HEK293T (cell line): Measurements from ENCODE around the gene CATSPERD.
"Not testable (repeated sequence)": the region's sequence is repeated elsewhere in the genome, so short reads cannot be mapped to it uniquely, and the experiment has no call there.

Source experiments
- CTCF ChIA-PET: fragments of 350-600 bp; formaldehyde crosslinking; extraction: SDS; loops from one replicate; lab custom pipeline; 2021; ENCODE audit warnings: antibody characterized with exemption, inconsistent platforms; lab: Yijun Ruan, JAX
- POLR2A ChIA-PET: fragments of 350-600 bp; formaldehyde crosslinking; extraction: SDS; loops from one replicate; lab custom pipeline; 2020; ENCODE audit warnings: antibody characterized with exemption, inconsistent platforms; lab: Yijun Ruan, JAX
- DNase-seq: peaks from one replicate; pipeline ENCODE4 v3.0.0; 2012; ENCODE audit warnings: mixed read lengths; ENCODE audit errors: extremely low spot score
- ARNT ChIP-seq: fragments of 450-650 bp; IDR thresholded peaks from 2 replicates; pipeline ENCODE4 v1.6.1; 2017; ENCODE audit warnings: mild to moderate bottlenecking
- BHLHE40 ChIP-seq: fragments of 450-650 bp; IDR thresholded peaks from 2 replicates; pipeline ENCODE4 v1.6.1; 2016; ENCODE audit warnings: mild to moderate bottlenecking, moderate library complexity, borderline replicate concordance
- CTBP1 ChIP-seq: fragments of 450-650 bp; IDR thresholded peaks from 2 replicates; pipeline ENCODE4 v1.6.1; 2016; ENCODE audit warnings: borderline replicate concordance
- ELF4 ChIP-seq: fragments of 450-650 bp; IDR thresholded peaks from 2 replicates; pipeline ENCODE4 v1.6.1; 2017; ENCODE audit warnings: antibody characterized with exemption
- FOXA1 ChIP-seq: fragments of 450-650 bp; IDR thresholded peaks from 2 replicates; pipeline ENCODE4 v1.6.1; 2016; ENCODE audit warnings: mild to moderate bottlenecking
- FOXK2 ChIP-seq: fragments of 450-650 bp; IDR thresholded peaks from 2 replicates; pipeline ENCODE4 v1.6.1; 2016; ENCODE audit warnings: mild to moderate bottlenecking
- FOXM1 ChIP-seq: fragments of 450-650 bp; IDR thresholded peaks from 2 replicates; pipeline ENCODE4 v1.6.1; 2017; ENCODE audit warnings: mild to moderate bottlenecking, borderline replicate concordance
- HDGF ChIP-seq: fragments of 450-650 bp; IDR thresholded peaks from 2 replicates; pipeline ENCODE4 v1.6.1; 2017; ENCODE audit warnings: antibody characterized with exemption, borderline replicate concordance
- L3MBTL2 ChIP-seq: fragments of 450-650 bp; conservative IDR thresholded peaks from 2 replicates; pipeline ENCODE4 v1.6.1; 2016; ENCODE audit warnings: mild to moderate bottlenecking
- LEF1 ChIP-seq: fragments of 450-650 bp; IDR thresholded peaks from 2 replicates; pipeline ENCODE4 v1.6.1; 2017; ENCODE audit warnings: mild to moderate bottlenecking, borderline replicate concordance
- NFRKB ChIP-seq: fragments of 450-650 bp; IDR thresholded peaks from 2 replicates; pipeline ENCODE4 v1.6.1; 2016; ENCODE audit warnings: mild to moderate bottlenecking, moderate library complexity
- SP1 ChIP-seq: fragments of 450-650 bp; IDR thresholded peaks from 2 replicates; pipeline ENCODE4 v1.6.1; 2017
- SUZ12 ChIP-seq: fragments of 450-650 bp; IDR thresholded peaks from 2 replicates; pipeline ENCODE4 v1.6.1; 2016; ENCODE audit warnings: mild to moderate bottlenecking
- TARDBP ChIP-seq: fragments of 450-650 bp; IDR thresholded peaks from 2 replicates; pipeline ENCODE4 v1.6.1; 2016
- ZNF384 ChIP-seq: fragments of 450-650 bp; IDR thresholded peaks from 2 replicates; pipeline ENCODE4 v1.6.1; 2016
- TF ChIP-seq, protein P1 (sequence below): fragments of 450-650 bp; IDR thresholded peaks from 2 replicates; pipeline ENCODE4 v1.6.1; 2016

Gene CATSPERD

DNA sequence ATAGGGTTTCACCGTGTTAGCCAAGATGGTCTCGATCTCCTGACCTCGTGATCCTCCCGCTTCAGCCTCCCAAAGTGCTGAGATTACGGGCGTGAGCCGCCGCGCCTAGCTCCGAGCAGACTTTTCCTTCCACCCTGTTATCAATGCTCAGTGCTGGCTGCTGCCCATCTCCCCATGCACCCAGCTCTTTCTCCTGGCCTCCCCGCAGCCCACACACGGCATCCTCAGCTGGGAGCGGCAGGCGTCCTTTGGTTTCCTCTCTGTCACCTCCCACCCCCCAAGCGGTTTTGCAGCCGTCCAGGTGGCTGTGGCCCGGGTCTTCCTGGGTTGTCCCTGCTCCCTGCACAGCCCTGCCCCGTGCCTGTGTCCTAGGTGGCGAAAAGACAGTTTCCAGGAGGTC lies 52.0 kb downstream of the CATSPERD start:
- ChIA-PET POLR2A (interaction anchor here (3.2 kb wide), 1 partner anchor 11 kb away, joined by 8 read pairs; no protein-coding TSS in a partner anchor), CTCF (no interaction called here)
- DNase-seq = no peak
- TF ChIP-seq CTBP1 = no peak
- no peak for TF ChIP-seq TARDBP
- TF ChIP-seq HDGF = no peak
- no peak for TF ChIP-seq SUZ12
- TF ChIP-seq FOXK2 = no peak
- TF ChIP-seq FOXM1 = no peak
- TF ChIP-seq SP1 = no peak
- TF ChIP-seq L3MBTL2 = no peak
- no peak for TF ChIP-seq ARNT
- no peak for TF ChIP-seq BHLHE40
- TF ChIP-seq, protein P1, sequence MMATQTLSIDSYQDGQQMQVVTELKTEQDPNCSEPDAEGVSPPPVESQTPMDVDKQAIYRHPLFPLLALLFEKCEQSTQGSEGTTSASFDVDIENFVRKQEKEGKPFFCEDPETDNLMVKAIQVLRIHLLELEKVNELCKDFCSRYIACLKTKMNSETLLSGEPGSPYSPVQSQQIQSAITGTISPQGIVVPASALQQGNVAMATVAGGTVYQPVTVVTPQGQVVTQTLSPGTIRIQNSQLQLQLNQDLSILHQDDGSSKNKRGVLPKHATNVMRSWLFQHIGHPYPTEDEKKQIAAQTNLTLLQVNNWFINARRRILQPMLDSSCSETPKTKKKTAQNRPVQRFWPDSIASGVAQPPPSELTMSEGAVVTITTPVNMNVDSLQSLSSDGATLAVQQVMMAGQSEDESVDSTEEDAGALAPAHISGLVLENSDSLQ = no peak
- TF ChIP-seq FOXA1 = no peak
- TF ChIP-seq ZNF384 = no peak

DNA sequence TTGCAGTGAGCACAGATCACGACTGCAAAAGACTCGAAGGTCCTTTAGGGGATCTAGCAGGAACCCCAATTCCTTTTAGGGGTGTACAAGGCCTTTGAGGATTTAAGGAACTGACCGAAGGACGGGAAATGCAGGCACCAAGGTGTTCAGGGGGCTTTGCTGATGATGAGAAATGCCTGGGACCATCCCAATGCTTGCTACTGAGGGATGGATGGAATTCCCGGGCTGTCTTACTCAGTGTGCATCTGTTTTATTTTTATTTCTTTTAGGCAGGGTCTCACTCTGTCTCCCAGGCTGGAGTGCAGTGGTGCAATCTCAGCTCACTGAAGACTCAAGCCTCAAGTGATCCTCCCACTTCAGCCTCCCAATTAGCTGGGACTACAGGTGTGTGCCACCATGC lies 52.8 kb downstream of the CATSPERD start:
- ChIA-PET POLR2A (interaction anchor here (1.0 to 3.2 kb wide), 3 partner anchors 10 to 31 kb away, joined by 4 to 13 read pairs (median 8); partner anchors contain the start of gene DUS3L), CTCF (interaction anchor here (0.7 kb wide), 1 partner anchor 20 kb away, joined by 3 read pairs; no protein-coding TSS in a partner anchor)
- DNase-seq = no peak

DNA sequence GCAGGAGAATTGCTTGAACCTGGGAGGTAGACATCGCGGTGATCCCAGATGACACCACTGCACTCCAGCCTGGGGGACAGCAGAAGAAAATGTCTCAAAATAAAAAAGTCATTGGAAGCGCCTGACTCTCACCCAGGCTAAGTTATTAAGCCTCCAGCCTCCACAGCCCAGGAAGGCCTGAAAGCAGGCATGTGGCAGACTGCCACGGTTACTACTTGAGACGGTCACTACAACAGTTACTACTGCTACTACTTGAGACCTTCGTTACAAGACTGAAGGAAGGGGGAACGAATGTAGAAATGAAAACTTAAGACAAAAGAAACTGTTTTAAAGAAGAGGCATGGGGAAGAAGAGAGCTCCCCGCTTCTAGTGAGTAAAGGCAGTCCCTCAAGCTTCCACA lies 54.5 kb downstream of the CATSPERD start:
- TF ChIP-seq FOXK2 (no peak), SP1 (no peak), ELF4 (no peak), L3MBTL2 (no peak), CTBP1 (no peak), TARDBP (no peak), ZNF384 (no peak), FOXA1 (no peak), FOXM1 (no peak), ARNT (no peak), NFRKB (no peak), SUZ12 (no peak), BHLHE40 (no peak), HDGF (no peak), LEF1 (no peak)
- TF ChIP-seq, protein P1 = no peak
- no peak for DNase-seq
- ChIA-PET CTCF (interaction anchor here (0.7 to 1.2 kb wide), 2 partner anchors 16 to 179 kb away, joined by 4 to 6 read pairs; partner anchors contain the start of gene DUS3L), POLR2A (interaction anchor here (2.5 to 3.2 kb wide), 2 partner anchors 8 to 16 kb away, joined by 8 to 13 read pairs; partner anchors contain the start of gene DUS3L)

More for the DNA sequence above, 52.8 kb downstream of the CATSPERD start:
- TF ChIP-seq HDGF (no peak), ZNF384 (no peak), LEF1 (no peak), FOXK2 (no peak), FOXM1 (no peak), SP1 (no peak), NFRKB (no peak), SUZ12 (no peak)
- TF ChIP-seq, protein P1 = no peak

- POLR2A ChIA-PET = interaction anchor here (2.5 to 3.2 kb wide), 2 partner anchors 7 to 16 kb away, joined by 8 to 13 read pairs; partner anchors contain the start of gene DUS3L
Measured at GRCh38 chr19:5775668-5776309, 55.4 kb downstream of the CATSPERD start.

DNA sequence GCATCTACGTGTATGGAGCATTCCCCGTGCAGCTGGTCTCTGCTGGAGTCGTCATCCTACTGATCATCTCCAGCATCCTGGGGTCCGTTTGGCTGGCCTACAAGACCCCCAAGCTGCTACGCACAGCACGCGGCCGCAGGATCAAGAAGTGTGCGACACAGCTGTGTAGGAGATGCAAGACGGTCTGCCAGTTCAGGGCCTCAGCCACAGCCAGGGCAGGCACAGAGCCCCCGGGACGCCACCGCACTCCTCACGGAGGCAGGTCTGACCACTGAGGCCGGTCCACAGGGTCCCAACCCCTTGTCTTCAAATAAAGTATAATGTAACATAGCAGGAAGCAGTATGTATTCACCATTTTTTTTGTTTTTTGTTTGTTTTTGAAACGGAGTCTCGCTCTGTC lies 58.0 kb downstream of the CATSPERD start:
- TF ChIP-seq TARDBP (no peak), L3MBTL2 (no peak), ARNT (no peak), CTBP1 (no peak), SUZ12 (no peak), SP1 (no peak), ZNF384 (no peak), ELF4 (no peak), LEF1 (no peak), FOXK2 (no peak), HDGF (no peak), FOXM1 (no peak), FOXA1 (no peak), BHLHE40 (no peak), NFRKB (no peak)
- TF ChIP-seq, protein P1 = no peak
- ChIA-PET CTCF (no interaction called here), POLR2A (no interaction called here)
- no peak for DNase-seq

More at GRCh38 chr19:5775668-5776309, 55.4 kb downstream of the CATSPERD start:
- CTCF ChIA-PET = no interaction called here
- DNase-seq = no peak
- TF ChIP-seq BHLHE40 = no peak
- TF ChIP-seq SUZ12 = no peak
- no peak for TF ChIP-seq FOXA1
- TF ChIP-seq FOXM1 = no peak
- no peak for TF ChIP-seq CTBP1
- no peak for TF ChIP-seq ARNT
- no peak for TF ChIP-seq ELF4
- TF ChIP-seq LEF1 = no peak
- no peak for TF ChIP-seq SP1
- TF ChIP-seq, protein P1 = no peak
- no peak for TF ChIP-seq FOXK2
- no peak for TF ChIP-seq ZNF384

GRCh38 chr19:5780916-5781315 lies 60.5 kb downstream of the CATSPERD start:
- DNase-seq, CTCF ChIA-PET: not testable (repeated sequence)
- POLR2A ChIA-PET = interaction anchor here (1.1 kb wide), 1 partner anchor 61 kb away, joined by 3 read pairs; the partner anchor contains the start of genes CATSPERD and LONP1
